ENCODE results near the gene DGKI. TPM values are rescaled to one million over a fixed set of nuclear protein-coding genes. Genes with fewer than 3 reads are reported as not detected.

Gene DGKI
- polyA plus RNA-seq, 1 donor: 1.4 TPM

DNA sequence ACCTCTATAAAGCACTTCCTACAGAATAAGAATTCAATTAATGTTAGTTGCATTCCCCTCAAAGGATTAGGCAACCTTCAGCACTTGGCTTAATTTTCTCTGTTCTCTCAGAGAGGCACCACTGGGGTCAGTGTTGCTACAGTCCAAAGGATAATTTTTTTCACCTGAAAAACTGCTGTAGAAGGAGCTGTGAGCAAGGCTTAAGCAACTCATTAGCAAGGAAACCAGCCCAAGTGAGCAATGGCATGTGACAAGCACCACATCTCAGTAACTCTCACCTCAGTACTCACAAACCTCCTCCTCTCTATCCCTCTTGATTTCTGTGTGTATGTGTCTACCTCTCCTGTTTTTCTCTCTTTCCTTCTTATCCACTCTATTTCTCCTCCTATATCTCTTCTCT is 55.9 kb downstream of the DGKI start:
- Histone ChIP-seq H3K4me1 (ENCODE audit: control insufficient read depth, insufficient read depth, low read length) (no peaks in the 10 kb centered on the region), H3K27me3 (ENCODE audit: control insufficient read depth, insufficient read depth, low read length) (no peaks in the 10 kb centered on the region), H3K4me3 (ENCODE audit: low read length) (no peak overlapping the region), H3K36me3 (ENCODE audit: control insufficient read depth, insufficient read depth, low read length) (no peaks in the 10 kb centered on the region), H3K9me3 (ENCODE audit: control insufficient read depth, low read depth, low read length) (no peaks in the 10 kb centered on the region), H3K27ac (ENCODE audit: low read length) (no peak overlapping the region)
- no peak for DNase-seq

DNA sequence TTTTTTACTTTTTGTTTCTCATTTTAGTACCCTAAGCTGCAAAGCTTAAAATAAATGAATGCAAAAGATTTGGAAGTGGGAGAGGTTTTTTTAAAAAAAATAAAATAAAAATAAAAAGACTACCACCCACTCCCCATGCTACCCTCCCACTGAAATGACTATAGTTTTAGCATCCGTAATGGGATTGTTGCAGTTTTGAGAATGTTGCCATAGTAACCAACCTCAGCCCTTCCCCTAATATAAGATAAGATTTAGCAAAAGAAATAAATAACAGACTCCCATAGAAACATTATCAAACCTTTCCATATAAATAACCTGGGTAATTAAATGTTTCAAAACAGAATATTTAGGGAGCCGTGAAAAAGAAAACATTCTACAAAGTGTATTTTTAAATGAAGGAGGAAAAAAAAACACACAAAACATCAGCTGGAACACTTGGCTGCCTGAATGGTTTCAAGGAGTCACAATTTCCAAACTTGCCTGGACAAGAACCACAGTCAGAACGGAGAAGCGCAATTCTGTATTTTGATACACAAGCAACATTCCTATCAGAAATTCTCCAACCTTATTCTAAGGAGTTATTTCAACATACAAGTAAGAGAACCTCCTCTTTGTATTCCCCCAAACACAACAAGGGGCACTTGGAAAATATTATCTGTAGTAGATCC is 57.4 kb downstream of the DGKI start:
- H3K4me1 ChIP-seq (ENCODE audit: control insufficient read depth, insufficient read depth, low read length): no peaks in the 10 kb centered on the region
- 77% methylated on average over 2 of the region's 4 CpGs for WGBS (ENCODE audit: insufficient coverage, low lambda C conversion rate)
- no peak overlapping the region for H3K4me3 ChIP-seq (ENCODE audit: low read length)
- no peak for DNase-seq
- H3K27ac ChIP-seq (ENCODE audit: low read length): no peak overlapping the region
- no peaks in the 10 kb centered on the region for H3K9me3 ChIP-seq (ENCODE audit: control insufficient read depth, low read depth, low read length)
- H3K36me3 ChIP-seq (ENCODE audit: control insufficient read depth, insufficient read depth, low read length): no peaks in the 10 kb centered on the region
- H3K27me3 ChIP-seq (ENCODE audit: control insufficient read depth, insufficient read depth, low read length): no peaks in the 10 kb centered on the region

DNA sequence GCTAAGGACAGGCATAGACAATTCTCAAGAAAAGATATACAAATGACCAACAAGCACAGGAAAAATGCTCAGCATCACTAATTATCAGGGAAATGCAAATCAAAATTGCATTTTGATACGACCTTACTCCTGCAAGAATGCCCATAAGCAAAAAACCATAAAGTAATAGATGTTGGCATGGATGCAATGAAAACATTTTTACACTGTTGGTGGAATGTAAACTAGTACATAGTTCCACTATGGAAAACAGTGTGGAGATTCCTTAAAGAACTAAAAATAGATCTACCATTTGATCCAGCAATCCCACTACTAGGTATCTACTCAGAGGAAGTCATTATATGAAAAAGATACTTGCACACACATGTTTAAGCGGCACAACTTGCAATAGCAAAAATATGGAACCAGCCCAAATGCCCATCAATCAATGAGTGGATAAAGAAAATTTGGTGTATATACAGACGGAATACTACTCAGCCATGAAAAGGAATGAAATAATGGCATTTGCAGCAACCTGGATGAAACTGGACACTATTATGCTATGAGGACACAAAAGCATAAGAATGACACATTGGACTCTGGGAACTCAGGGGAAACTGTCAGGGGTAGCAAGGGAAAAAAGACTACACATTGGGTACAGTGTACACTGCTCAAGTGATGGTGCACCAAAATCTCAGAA is 59.3 kb downstream of the DGKI start:
- Histone ChIP-seq H3K36me3 (ENCODE audit: control insufficient read depth, insufficient read depth, low read length) (no peaks in the 10 kb centered on the region), H3K4me3 (ENCODE audit: low read length) (no peak overlapping the region), H3K27ac (ENCODE audit: low read length) (no peak overlapping the region), H3K9me3 (ENCODE audit: control insufficient read depth, low read depth, low read length) (no peaks in the 10 kb centered on the region), H3K27me3 (ENCODE audit: control insufficient read depth, insufficient read depth, low read length) (no peaks in the 10 kb centered on the region), H3K4me1 (ENCODE audit: control insufficient read depth, insufficient read depth, low read length) (no peaks in the 10 kb centered on the region)
- no peak for DNase-seq
- whole genome bisulfite sequencing (ENCODE audit: insufficient coverage, low lambda C conversion rate): 100% methylated on average over 2 of the region's 3 CpGs

DNA sequence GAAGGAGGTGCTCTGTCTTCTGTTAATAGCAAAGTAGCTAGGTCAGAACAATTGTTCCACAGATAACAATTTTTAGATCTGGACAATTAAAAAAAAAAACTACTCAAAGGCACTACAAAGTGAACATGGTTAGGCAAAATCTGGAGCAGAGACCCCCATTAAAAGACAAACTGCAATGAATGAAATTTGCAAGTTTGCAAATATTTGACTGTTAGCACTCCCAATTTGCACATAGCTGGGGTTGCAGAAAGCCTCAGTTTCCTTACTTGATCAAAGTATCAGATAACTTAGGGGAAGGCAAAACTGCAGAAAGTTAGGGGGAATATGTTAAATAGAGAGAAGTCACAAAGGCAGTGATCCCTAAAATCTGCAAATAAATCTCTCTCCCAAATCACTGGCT is 68.3 kb downstream of the DGKI start:
- Histone ChIP-seq H3K4me1 (ENCODE audit: control insufficient read depth, insufficient read depth, low read length) (no peaks in the 10 kb centered on the region), H3K27ac (ENCODE audit: low read length) (no peak overlapping the region), H3K4me3 (ENCODE audit: low read length) (no peak overlapping the region)

DNA sequence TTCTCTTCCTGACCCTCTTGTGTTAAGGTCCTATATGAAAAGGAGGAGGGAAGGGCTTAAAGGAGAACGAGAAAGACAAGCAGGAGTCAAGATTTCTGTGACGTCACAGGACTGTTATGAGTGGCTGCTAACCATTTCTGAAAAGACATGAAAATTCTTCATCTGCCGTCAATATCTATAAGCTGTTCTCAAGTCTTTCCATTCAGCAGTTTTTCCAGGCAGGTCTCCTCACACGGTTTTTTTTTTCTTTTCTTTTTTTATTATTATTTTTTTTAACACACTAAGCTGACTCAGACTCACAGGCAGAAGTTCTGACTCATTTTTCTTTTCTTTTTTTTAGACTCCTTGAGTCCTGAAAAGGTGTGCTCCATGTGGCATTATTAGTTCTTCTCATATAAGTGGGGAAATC is 72.0 kb downstream of the DGKI start:
- no peak for DNase-seq
- Histone ChIP-seq H3K9me3 (ENCODE audit: control insufficient read depth, low read depth, low read length) (no peaks in the 10 kb centered on the region), H3K27ac (ENCODE audit: low read length) (no peak overlapping the region), H3K4me1 (ENCODE audit: control insufficient read depth, insufficient read depth, low read length) (no peaks in the 10 kb centered on the region), H3K4me3 (ENCODE audit: low read length) (no peak overlapping the region), H3K27me3 (ENCODE audit: control insufficient read depth, insufficient read depth, low read length) (no peaks in the 10 kb centered on the region), H3K36me3 (ENCODE audit: control insufficient read depth, insufficient read depth, low read length) (no peaks in the 10 kb centered on the region)
- WGBS (ENCODE audit: insufficient coverage, low lambda C conversion rate): 88% methylated on average over 2 of the region's 4 CpGs

More for the DNA sequence above, 68.3 kb downstream of the DGKI start:
- DNase-seq: no peak
- no peaks in the 10 kb centered on the region for H3K9me3 ChIP-seq (ENCODE audit: control insufficient read depth, low read depth, low read length)
- H3K27me3 ChIP-seq (ENCODE audit: control insufficient read depth, insufficient read depth, low read length): no peaks in the 10 kb centered on the region
- no peaks in the 10 kb centered on the region for H3K36me3 ChIP-seq (ENCODE audit: control insufficient read depth, insufficient read depth, low read length)

DNA sequence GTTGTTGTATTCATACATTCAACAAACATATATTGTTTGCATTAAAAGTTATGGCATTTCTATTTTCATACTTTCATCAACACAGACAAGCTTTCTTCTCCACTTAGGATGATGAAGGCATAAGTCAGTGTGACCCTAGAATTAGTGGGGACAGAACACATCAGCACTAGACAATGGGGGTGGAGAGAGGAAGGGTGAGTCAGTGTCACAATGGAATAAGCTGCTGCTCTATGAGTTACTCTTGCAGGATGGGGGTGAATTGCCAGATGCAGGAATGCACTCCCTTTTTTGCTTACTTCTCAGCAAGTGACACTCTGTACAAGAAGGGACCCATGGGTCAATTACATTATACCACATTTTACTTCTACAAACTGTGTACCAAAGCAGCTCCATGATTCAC is 74.0 kb downstream of the DGKI start:
- no peak for DNase-seq
- Histone ChIP-seq H3K36me3 (ENCODE audit: control insufficient read depth, insufficient read depth, low read length) (no peaks in the 10 kb centered on the region), H3K9me3 (ENCODE audit: control insufficient read depth, low read depth, low read length) (no peaks in the 10 kb centered on the region)

DNA sequence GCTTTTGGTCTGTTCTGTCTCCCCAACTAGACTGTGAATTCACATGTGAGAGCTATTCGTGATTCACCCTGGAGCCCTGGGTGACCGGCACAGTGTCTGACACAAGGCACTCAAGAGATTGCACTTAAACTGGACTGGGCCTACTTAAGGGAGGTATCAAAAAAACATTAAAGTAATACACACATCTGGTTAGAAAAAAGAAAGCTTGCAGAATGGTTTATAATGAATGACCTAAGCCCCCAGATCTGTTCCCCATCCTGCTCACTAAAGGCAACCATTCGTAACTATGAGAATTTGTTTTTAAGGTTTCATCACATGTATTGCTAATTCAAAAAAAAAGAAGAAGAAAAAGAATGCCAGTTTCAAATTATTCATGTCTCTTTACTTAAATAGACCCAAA is 74.5 kb downstream of the DGKI start:
- Histone ChIP-seq H3K27me3 (ENCODE audit: control insufficient read depth, insufficient read depth, low read length) (no peaks in the 10 kb centered on the region), H3K4me3 (ENCODE audit: low read length) (no peak overlapping the region), H3K36me3 (ENCODE audit: control insufficient read depth, insufficient read depth, low read length) (no peaks in the 10 kb centered on the region), H3K27ac (ENCODE audit: low read length) (no peak overlapping the region), H3K9me3 (ENCODE audit: control insufficient read depth, low read depth, low read length) (no peaks in the 10 kb centered on the region), H3K4me1 (ENCODE audit: control insufficient read depth, insufficient read depth, low read length) (no peaks in the 10 kb centered on the region)
- no CpG with 5 or more reads among the region's 3 CpGs for WGBS (ENCODE audit: insufficient coverage, low lambda C conversion rate)
- no peak for DNase-seq

More for the DNA sequence above, 74.0 kb downstream of the DGKI start:
- Histone ChIP-seq H3K27ac (ENCODE audit: low read length) (no peak overlapping the region), H3K4me3 (ENCODE audit: low read length) (no peak overlapping the region), H3K4me1 (ENCODE audit: control insufficient read depth, insufficient read depth, low read length) (no peaks in the 10 kb centered on the region), H3K27me3 (ENCODE audit: control insufficient read depth, insufficient read depth, low read length) (no peaks in the 10 kb centered on the region)

DNA sequence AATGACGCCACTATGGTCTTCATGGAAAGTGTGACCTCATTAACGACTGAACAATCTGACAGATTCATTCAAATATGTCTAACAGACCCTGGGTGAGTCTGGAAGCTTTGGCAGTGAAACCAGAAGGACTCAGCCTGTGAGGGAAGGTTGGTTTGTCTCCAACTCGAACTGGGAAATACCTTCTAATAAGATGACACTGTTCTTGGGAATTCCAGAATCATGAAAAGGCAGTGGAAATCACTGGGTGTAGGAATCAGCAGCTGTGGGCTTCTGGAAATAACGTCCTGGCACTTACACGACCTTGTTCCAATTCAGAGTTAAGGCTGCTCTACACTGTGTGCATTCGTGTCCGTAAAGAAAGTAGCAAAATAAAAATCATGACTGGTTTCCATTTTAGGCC is 75.1 kb downstream of the DGKI start:
- Histone ChIP-seq H3K9me3 (ENCODE audit: control insufficient read depth, low read depth, low read length) (no peaks in the 10 kb centered on the region), H3K36me3 (ENCODE audit: control insufficient read depth, insufficient read depth, low read length) (no peaks in the 10 kb centered on the region), H3K27me3 (ENCODE audit: control insufficient read depth, insufficient read depth, low read length) (no peaks in the 10 kb centered on the region), H3K4me1 (ENCODE audit: control insufficient read depth, insufficient read depth, low read length) (no peaks in the 10 kb centered on the region), H3K27ac (ENCODE audit: low read length) (no peak overlapping the region), H3K4me3 (ENCODE audit: low read length) (no peak overlapping the region)
- no peak for DNase-seq
- 80% methylated on average over 3 of the region's 7 CpGs for WGBS (ENCODE audit: insufficient coverage, low lambda C conversion rate)

DNA sequence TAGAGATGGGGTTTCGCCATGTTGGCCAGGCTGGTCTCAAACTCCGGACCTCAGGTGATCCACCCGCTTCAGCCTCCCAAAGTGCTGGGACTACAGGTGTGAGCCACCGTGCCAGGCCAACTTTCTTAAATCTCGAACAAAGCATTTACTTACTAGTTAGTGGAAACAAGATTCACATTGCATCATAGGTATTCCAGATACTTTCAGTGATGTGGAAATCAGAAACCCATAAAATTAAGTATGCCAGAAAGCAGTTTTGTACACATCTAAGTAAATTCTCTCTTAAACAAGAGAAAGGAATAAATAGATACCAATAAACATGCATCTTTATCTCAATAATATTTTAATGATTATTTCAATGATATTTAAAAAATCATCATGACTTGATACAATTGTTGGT is 75.5 kb downstream of the DGKI start:
- Histone ChIP-seq H3K9me3 (ENCODE audit: control insufficient read depth, low read depth, low read length) (no peaks in the 10 kb centered on the region), H3K4me1 (ENCODE audit: control insufficient read depth, insufficient read depth, low read length) (no peaks in the 10 kb centered on the region), H3K27me3 (ENCODE audit: control insufficient read depth, insufficient read depth, low read length) (no peaks in the 10 kb centered on the region), H3K36me3 (ENCODE audit: control insufficient read depth, insufficient read depth, low read length) (no peaks in the 10 kb centered on the region), H3K4me3 (ENCODE audit: low read length) (no peak overlapping the region), H3K27ac (ENCODE audit: low read length) (no peak overlapping the region)
- no peak for DNase-seq
- 100% methylated on average over 1 of the region's 5 CpGs for WGBS (ENCODE audit: insufficient coverage, low lambda C conversion rate)

DNA sequence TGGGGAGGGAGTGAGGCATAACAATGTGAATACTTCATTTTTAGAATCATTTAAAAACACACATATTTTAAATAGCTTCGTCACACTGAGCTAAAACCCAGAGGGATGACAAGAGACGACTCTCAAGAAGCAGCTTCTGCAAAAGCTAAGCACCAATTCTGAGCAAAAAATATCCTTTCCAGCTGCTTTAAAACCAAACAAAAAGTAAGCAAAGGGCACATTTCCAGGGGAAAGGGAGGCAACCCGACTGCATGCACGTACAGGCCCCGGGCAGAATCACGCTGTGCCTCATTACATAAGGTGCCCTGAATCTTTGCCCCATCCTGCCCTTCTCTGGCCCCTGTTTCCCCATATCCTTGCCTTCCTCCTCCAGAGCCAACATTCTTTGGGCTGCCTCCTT is 78.4 kb downstream of the DGKI start:
- Histone ChIP-seq H3K9me3 (ENCODE audit: control insufficient read depth, low read depth, low read length) (no peaks in the 10 kb centered on the region), H3K4me1 (ENCODE audit: control insufficient read depth, insufficient read depth, low read length) (no peaks in the 10 kb centered on the region), H3K27me3 (ENCODE audit: control insufficient read depth, insufficient read depth, low read length) (no peaks in the 10 kb centered on the region), H3K36me3 (ENCODE audit: control insufficient read depth, insufficient read depth, low read length) (no peaks in the 10 kb centered on the region), H3K4me3 (ENCODE audit: low read length) (no peak overlapping the region), H3K27ac (ENCODE audit: low read length) (no peak overlapping the region)
- DNase-seq: no peak
- no CpG with 5 or more reads among the region's 6 CpGs for WGBS (ENCODE audit: insufficient coverage, low lambda C conversion rate)

DNA sequence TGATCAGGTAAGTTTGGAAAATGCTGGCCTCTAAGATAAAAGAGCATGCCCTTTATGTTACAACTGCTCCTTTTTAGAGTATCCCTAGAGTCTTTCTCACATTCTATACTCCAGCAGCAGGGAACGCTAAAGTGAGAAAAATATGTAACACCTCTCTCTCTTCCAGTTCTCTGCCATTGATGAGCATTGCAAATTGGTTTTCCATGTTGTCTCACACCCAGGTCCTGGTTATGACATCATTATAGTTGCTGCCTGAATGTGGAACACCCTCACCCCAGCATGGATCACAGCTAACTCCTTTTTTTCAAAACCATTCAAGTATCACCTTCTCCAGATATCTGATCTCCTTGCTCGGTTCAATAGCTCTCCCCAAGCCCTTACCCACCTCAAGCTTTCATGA is 84.4 kb downstream of the DGKI start:
- Histone ChIP-seq H3K4me1 (ENCODE audit: control insufficient read depth, insufficient read depth, low read length) (no peaks in the 10 kb centered on the region), H3K27ac (ENCODE audit: low read length) (no peak overlapping the region), H3K4me3 (ENCODE audit: low read length) (no peak overlapping the region), H3K27me3 (ENCODE audit: control insufficient read depth, insufficient read depth, low read length) (no peaks in the 10 kb centered on the region), H3K36me3 (ENCODE audit: control insufficient read depth, insufficient read depth, low read length) (no peaks in the 10 kb centered on the region), H3K9me3 (ENCODE audit: control insufficient read depth, low read depth, low read length) (no peaks in the 10 kb centered on the region)
- WGBS (ENCODE audit: insufficient coverage, low lambda C conversion rate): 100% methylated on average over 1 of the region's 2 CpGs
- no peak for DNase-seq
